Astrocyte (in vitro differentiated cells and primary cell): ENCODE measurements around the gene C16orf95. TPM values are rescaled to one million over a fixed set of nuclear protein-coding genes. Genes with fewer than 3 reads are reported as not detected.

Experiments used
- DNase-seq: peaks from one replicate; pipeline ENCODE4 v3.0.0-alpha.2; 2010; ENCODE audit warnings: low read depth
- FAIRE-seq: peaks from 2 replicates; lab custom pipeline; 2011; peaks lifted over from hg19 to GRCh38; lab: Jason Lieb, UNC
- H2AFZ ChIP-seq: 2 replicates; pipeline ENCODE4 v1.6.0; 2012; ENCODE audit warnings: low read depth, low read length, inconsistent platforms
- H3K27ac ChIP-seq: 2 replicates; pipeline ENCODE4 v1.5.1; 2011; ENCODE audit warnings: low read depth, low read length, inconsistent platforms
- H3K27me3 ChIP-seq: 2 replicates; pipeline ENCODE4 v1.6.0; 2011; ENCODE audit warnings: low read length, inconsistent platforms; ENCODE audit not compliant: insufficient read depth
- H3K36me3 ChIP-seq: 2 replicates; pipeline ENCODE4 v1.5.1; 2011; ENCODE audit warnings: low read length, inconsistent platforms; ENCODE audit not compliant: insufficient read depth
- H3K4me1 ChIP-seq: 2 replicates; pipeline ENCODE4 v1.5.1; 2011; ENCODE audit warnings: low read length, inconsistent platforms; ENCODE audit not compliant: insufficient read depth
- H3K4me2 ChIP-seq: 2 replicates; pipeline ENCODE4 v1.6.0; 2012; ENCODE audit warnings: low read length, inconsistent platforms
- H3K4me3 ChIP-seq: 2 replicates; pipeline ENCODE4 v1.5.1; 2011; ENCODE audit warnings: low read depth, mild to moderate bottlenecking, low read length, inconsistent platforms; ENCODE audit not compliant: insufficient read depth
- H3K79me2 ChIP-seq: 2 replicates; pipeline ENCODE4 v1.6.0; 2012; ENCODE audit warnings: mild to moderate bottlenecking, low read length, inconsistent platforms; ENCODE audit not compliant: insufficient read depth
- H3K9ac ChIP-seq: 2 replicates; pipeline ENCODE4 v1.6.0; 2012; ENCODE audit warnings: mild to moderate bottlenecking, low read length, inconsistent platforms
- H3K9me3 ChIP-seq: 2 replicates; pipeline ENCODE4 v1.5.1; 2012; ENCODE audit warnings: low read depth, mild to moderate bottlenecking, low read length, inconsistent platforms; ENCODE audit not compliant: insufficient read depth
- H4K20me1 ChIP-seq: 2 replicates; pipeline ENCODE4 v1.6.0; 2012; ENCODE audit warnings: low read length, inconsistent platforms; ENCODE audit not compliant: insufficient read depth
- H3K27ac Mint-ChIP-seq: one replicate; pipeline ENCODE4 v1.8.0; 2021; ENCODE audit warnings: mild to moderate bottlenecking, mixed read lengths; ENCODE audit not compliant: unreplicated experiment
- H3K27me3 Mint-ChIP-seq: one replicate; pipeline ENCODE4 v1.8.0; 2021; ENCODE audit warnings: low read depth, mixed read lengths; ENCODE audit not compliant: unreplicated experiment
- H3K36me3 Mint-ChIP-seq: one replicate; pipeline ENCODE4 v1.8.0; 2021; ENCODE audit warnings: low read depth, mixed read lengths; ENCODE audit not compliant: unreplicated experiment
- H3K4me1 Mint-ChIP-seq: one replicate; pipeline ENCODE4 v1.8.0; 2021; ENCODE audit warnings: low read depth, mixed read lengths; ENCODE audit not compliant: unreplicated experiment
- H3K4me3 Mint-ChIP-seq: one replicate; pipeline ENCODE4 v1.8.0; 2021; ENCODE audit warnings: mild to moderate bottlenecking, moderate library complexity, mixed read lengths; ENCODE audit not compliant: unreplicated experiment
- H3K9me3 Mint-ChIP-seq: one replicate; pipeline ENCODE4 v1.8.0; 2021; ENCODE audit warnings: mild to moderate bottlenecking, mixed read lengths; ENCODE audit not compliant: unreplicated experiment
- CTCF ChIP-seq: IDR thresholded peaks from 2 replicates; pipeline ENCODE4 v1.5.1; 2011; ENCODE audit warnings: low read depth, mild to moderate bottlenecking, inconsistent platforms, low read length, moderate library complexity; ENCODE audit not compliant: insufficient read depth
- EZH2 ChIP-seq: IDR thresholded peaks from 2 replicates; pipeline ENCODE4 v1.6.1; 2012; ENCODE audit warnings: mild to moderate bottlenecking, low read length, inconsistent platforms; ENCODE audit not compliant: insufficient read depth
- total RNA-seq: library from RNA; stranded (reverse); gene quantifications from 2 replicates; pipeline ENCODE4 v1.2.1, GENCODE V29; 2021

The C16orf95 gene
- total RNA-seq, 1 donor from 2014 or later = 3.3 TPM

GRCh38 chr16:87350681-87351319, 33.6 kb upstream of the C16orf95 start:
- Mint-ChIP-seq H3K4me3 (no peak overlapping the region), H3K27ac (no peak overlapping the region), H3K36me3 (peaks cover 10% of the 10 kb centered on the region), H3K27me3 (no peaks in the 10 kb centered on the region), H3K4me1 (peaks cover 6% of the 10 kb centered on the region), H3K9me3 (no peaks in the 10 kb centered on the region)
- Histone ChIP-seq H3K27ac (no peak overlapping the region), H3K79me2 (peaks cover 15% of the 10 kb centered on the region), H3K9ac (peak overlapping the region; percentile 21), H2AFZ (no peak overlapping the region), H3K36me3 (no peaks in the 10 kb centered on the region), H3K4me1 (peaks cover 10% of the 10 kb centered on the region), H3K27me3 (no peaks in the 10 kb centered on the region), H3K4me3 (no peak overlapping the region), H3K4me2 (peak overlapping the region; percentile 78), H3K9me3 (no peaks in the 10 kb centered on the region), H4K20me1 (peaks cover 55% of the 10 kb centered on the region)
- TF ChIP-seq CTCF = no peak
- TF ChIP-seq EZH2 = no peak
- peak; percentile 48 for DNase-seq
- no peak for FAIRE-seq

GRCh38 chr16:87350031-87350430, 32.8 kb upstream of the C16orf95 start:
- H3K9me3 Mint-ChIP-seq = no peaks in the 10 kb centered on the region
- H3K4me2 ChIP-seq = no peak overlapping the region
- no peak overlapping the region for H3K9ac ChIP-seq
- H3K27me3 Mint-ChIP-seq = no peaks in the 10 kb centered on the region
- peaks cover 55% of the 10 kb centered on the region for H4K20me1 ChIP-seq
- no peak for TF ChIP-seq EZH2
- no peak for TF ChIP-seq CTCF
- peaks cover 15% of the 10 kb centered on the region for H3K36me3 Mint-ChIP-seq
- H3K4me3 Mint-ChIP-seq = no peak overlapping the region
- peaks cover 15% of the 10 kb centered on the region for H3K79me2 ChIP-seq
- no peak overlapping the region for H3K27ac ChIP-seq
- FAIRE-seq (no peak), DNase-seq (no peak)
- H3K36me3 ChIP-seq = no peaks in the 10 kb centered on the region
- H3K27me3 ChIP-seq = no peaks in the 10 kb centered on the region
- H3K4me3 ChIP-seq = no peak overlapping the region
- H3K9me3 ChIP-seq = no peaks in the 10 kb centered on the region
- peaks cover 15% of the 10 kb centered on the region for H3K4me1 ChIP-seq
- no peak overlapping the region for H3K27ac Mint-ChIP-seq
- H2AFZ ChIP-seq = no peak overlapping the region
- peaks cover 12% of the 10 kb centered on the region for H3K4me1 Mint-ChIP-seq

- Histone ChIP-seq H3K4me2 (no peak overlapping the region), H2AFZ (no peak overlapping the region), H4K20me1 (peaks cover 68% of the 10 kb centered on the region), H3K79me2 (peaks cover 18% of the 10 kb centered on the region), H3K27ac (no peak overlapping the region), H3K9me3 (no peaks in the 10 kb centered on the region), H3K36me3 (no peaks in the 10 kb centered on the region), H3K9ac (no peak overlapping the region), H3K4me1 (peaks cover 21% of the 10 kb centered on the region), H3K27me3 (no peaks in the 10 kb centered on the region), H3K4me3 (no peak overlapping the region)
- H3K27me3 Mint-ChIP-seq = no peaks in the 10 kb centered on the region
- FAIRE-seq = no peak
- no peak overlapping the region for H3K4me3 Mint-ChIP-seq
- peaks cover 20% of the 10 kb centered on the region for H3K36me3 Mint-ChIP-seq
- no peak for DNase-seq
- H3K9me3 Mint-ChIP-seq = no peaks in the 10 kb centered on the region
- H3K4me1 Mint-ChIP-seq = peaks cover 15% of the 10 kb centered on the region
- TF ChIP-seq CTCF = no peak
- no peak for TF ChIP-seq EZH2
- peak overlapping the region; percentile 41 for H3K27ac Mint-ChIP-seq
These were observed 31.5 kb upstream of the C16orf95 start for GRCh38 chr16:87348616-87349157.
